Occipital lobe (tissue), 2 donors: Measurements from ENCODE around the gene ZNF322. TPM values are rescaled to one million over a fixed set of nuclear protein-coding genes. Genes with fewer than 3 reads are reported as not detected.
A peak's percentile ranks its signal among the peaks of the same experiment; 100 is the strongest.

Experiments
- DNase-seq: peaks from one replicate; lab custom pipeline; 2025; lab: John Stamatoyannopoulos, UW
- total RNA-seq: library from RNA; depleted of rRNA; stranded (reverse); fragments of >200 nt; gene quantifications from one replicate; pipeline ENCODE4 v1.2.3, GENCODE V29; 2014

The ZNF322 gene
- total RNA-seq, 1 donor from 2014 or later, result 46.5 TPM

- no peak for DNase-seq
Observed at GRCh38 chr6:26613689-26614683, 45.6 kb downstream of the ZNF322 start.

GRCh38 chr6:26613201-26613600, 46.3 kb downstream of the ZNF322 start:
- no peak for DNase-seq

GRCh38 chr6:26611599-26611998, 47.9 kb downstream of the ZNF322 start:
- no peak for DNase-seq

- no peak for DNase-seq
Observed at GRCh38 chr6:26609463-26609862, 50.1 kb downstream of the ZNF322 start.

GRCh38 chr6:26607434-26608230, 51.9 kb downstream of the ZNF322 start:
- DNase-seq, result no peak

GRCh38 chr6:26604797-26605196, 54.7 kb downstream of the ZNF322 start:
- no peak for DNase-seq

- DNase-seq, result no peak
Observed at GRCh38 chr6:26604026-26604425, 55.5 kb downstream of the ZNF322 start.

GRCh38 chr6:26602262-26602661, 57.3 kb downstream of the ZNF322 start:
- DNase-seq, result no peak

- DNase-seq, result no peak
Observed at GRCh38 chr6:26600759-26601158, 58.8 kb downstream of the ZNF322 start.

- DNase-seq, result no peak
Observed at GRCh38 chr6:26599591-26599990, 60.0 kb downstream of the ZNF322 start.

GRCh38 chr6:26599134-26599533, 60.4 kb downstream of the ZNF322 start:
- DNase-seq, result no peak

- no peak for DNase-seq
Observed at GRCh38 chr6:26598267-26598666, 61.3 kb downstream of the ZNF322 start.

- DNase-seq, result no peak
Observed at GRCh38 chr6:26597821-26598220, 61.7 kb downstream of the ZNF322 start.

GRCh38 chr6:26597389-26597766, 62.2 kb downstream of the ZNF322 start:
- no peak for DNase-seq

- peak; percentile 99 for DNase-seq
Observed at GRCh38 chr6:26596579-26597388, 62.8 kb downstream of the ZNF322 start, which contains the start of gene ABT1. ABT1 (plus strand) TSS chr6:26596953; CDS start chr6:26596983, 30 bp downstream.

GRCh38 chr6:26595669-26596269, 63.8 kb downstream of the ZNF322 start:
- peak; percentile 71 for DNase-seq

GRCh38 chr6:26594730-26595632, 64.6 kb downstream of the ZNF322 start:
- no peak for DNase-seq

- no peak for DNase-seq
Observed at GRCh38 chr6:26594131-26594498, 65.4 kb downstream of the ZNF322 start.

GRCh38 chr6:26593278-26594130, 66.0 kb downstream of the ZNF322 start:
- DNase-seq, result no peak
